Muscle layer of colon (tissue), 2 donors: ENCODE measurements around the gene LTA.

Source experiments
- H3K27ac ChIP-seq: one replicate; pipeline ENCODE4 v1.7.0; 2013; ENCODE audit warnings: low read depth, mild to moderate bottlenecking, low read length, moderate library complexity
- H3K27me3 ChIP-seq, 2 donors: one replicate each; pipeline ENCODE4 v1.7.0; 2013; ENCODE audit warnings: low read length in 2 of 2, mild to moderate bottlenecking in 2 of 2; ENCODE audit not compliant: insufficient read depth in 2 of 2, control insufficient read depth in 1 of 2
- H3K36me3 ChIP-seq: one replicate; pipeline ENCODE4 v1.7.0; 2013; ENCODE audit warnings: mild to moderate bottlenecking, low read length; ENCODE audit not compliant: insufficient read depth
- H3K4me1 ChIP-seq: one replicate; pipeline ENCODE4 v1.7.0; 2013; ENCODE audit warnings: mild to moderate bottlenecking, low read length; ENCODE audit not compliant: insufficient read depth
- H3K4me3 ChIP-seq, 2 donors: one replicate each; pipeline ENCODE4 v1.7.0; 2013; ENCODE audit warnings: low read length in 2 of 2, low read depth in 1 of 2, mild to moderate bottlenecking in 1 of 2, moderate library complexity in 1 of 2
- H3K9ac ChIP-seq: one replicate; pipeline ENCODE4 v1.7.0; 2013; ENCODE audit warnings: low read length
- H3K9me3 ChIP-seq: one replicate; pipeline ENCODE4 v1.7.0; 2013; ENCODE audit warnings: mild to moderate bottlenecking, low read length
- donor health status: abdominal sarcoma.
- donor health status: Adenocarcinoma of cecum.

LTA gene

DNA sequence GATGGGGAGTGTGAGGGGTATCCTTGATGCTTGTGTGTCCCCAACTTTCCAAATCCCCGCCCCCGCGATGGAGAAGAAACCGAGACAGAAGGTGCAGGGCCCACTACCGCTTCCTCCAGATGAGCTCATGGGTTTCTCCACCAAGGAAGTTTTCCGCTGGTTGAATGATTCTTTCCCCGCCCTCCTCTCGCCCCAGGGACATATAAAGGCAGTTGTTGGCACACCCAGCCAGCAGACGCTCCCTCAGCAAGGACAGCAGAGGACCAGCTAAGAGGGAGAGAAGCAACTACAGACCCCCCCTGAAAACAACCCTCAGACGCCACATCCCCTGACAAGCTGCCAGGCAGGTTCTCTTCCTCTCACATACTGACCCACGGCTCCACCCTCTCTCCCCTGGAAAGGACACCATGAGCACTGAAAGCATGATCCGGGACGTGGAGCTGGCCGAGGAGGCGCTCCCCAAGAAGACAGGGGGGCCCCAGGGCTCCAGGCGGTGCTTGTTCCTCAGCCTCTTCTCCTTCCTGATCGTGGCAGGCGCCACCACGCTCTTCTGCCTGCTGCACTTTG is 3.3 kb downstream of the LTA start, which contains the start of gene TNF:
TSS of gene TNF (plus strand) at position 231 of the 567 bp plus-strand sequence. CDS start at position 408, 177 bp downstream.
- H3K9me3 ChIP-seq, result no peaks in the 10 kb centered on the region
- H3K9ac ChIP-seq, result peak within 1 kb of the TSS; percentile 28
- H3K27me3 ChIP-seq, result no peaks in the 10 kb centered on the region
- no peaks in the 10 kb centered on the region for H3K36me3 ChIP-seq
- H3K4me1 ChIP-seq, result peaks cover 8% of the 10 kb centered on the region
- H3K4me3 ChIP-seq, result peak within 1 kb of the TSS in 1 of 2 donors; percentile 47
- peak within 1 kb of the TSS; percentile 47 for H3K27ac ChIP-seq

DNA sequence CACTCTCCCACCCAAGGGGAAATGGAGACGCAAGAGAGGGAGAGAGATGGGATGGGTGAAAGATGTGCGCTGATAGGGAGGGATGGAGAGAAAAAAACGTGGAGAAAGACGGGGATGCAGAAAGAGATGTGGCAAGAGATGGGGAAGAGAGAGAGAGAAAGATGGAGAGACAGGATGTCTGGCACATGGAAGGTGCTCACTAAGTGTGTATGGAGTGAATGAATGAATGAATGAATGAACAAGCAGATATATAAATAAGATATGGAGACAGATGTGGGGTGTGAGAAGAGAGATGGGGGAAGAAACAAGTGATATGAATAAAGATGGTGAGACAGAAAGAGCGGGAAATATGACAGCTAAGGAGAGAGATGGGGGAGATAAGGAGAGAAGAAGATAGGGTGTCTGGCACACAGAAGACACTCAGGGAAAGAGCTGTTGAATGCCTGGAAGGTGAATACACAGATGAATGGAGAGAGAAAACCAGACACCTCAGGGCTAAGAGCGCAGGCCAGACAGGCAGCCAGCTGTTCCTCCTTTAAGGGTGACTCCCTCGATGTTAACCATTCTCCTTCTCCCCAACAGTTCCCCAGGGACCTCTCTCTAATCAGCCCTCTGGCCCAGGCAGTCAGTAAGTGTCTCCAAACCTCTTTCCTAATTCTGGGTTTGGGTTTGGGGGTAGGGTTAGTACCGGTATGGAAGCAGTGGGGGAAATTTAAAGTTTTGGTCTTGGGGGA is 4.0 kb downstream of the LTA start:
- H3K4me3 ChIP-seq, result peak overlapping the region in 1 of 2 donors; percentile 47
- H3K27ac ChIP-seq, result peak overlapping the region; percentile 47
- no peaks in the 10 kb centered on the region for H3K9me3 ChIP-seq
- H3K9ac ChIP-seq, result peak overlapping the region; percentile 28
- H3K4me1 ChIP-seq, result peaks cover 11% of the 10 kb centered on the region
- no peaks in the 10 kb centered on the region for H3K36me3 ChIP-seq
- no peaks in the 10 kb centered on the region for H3K27me3 ChIP-seq

DNA sequence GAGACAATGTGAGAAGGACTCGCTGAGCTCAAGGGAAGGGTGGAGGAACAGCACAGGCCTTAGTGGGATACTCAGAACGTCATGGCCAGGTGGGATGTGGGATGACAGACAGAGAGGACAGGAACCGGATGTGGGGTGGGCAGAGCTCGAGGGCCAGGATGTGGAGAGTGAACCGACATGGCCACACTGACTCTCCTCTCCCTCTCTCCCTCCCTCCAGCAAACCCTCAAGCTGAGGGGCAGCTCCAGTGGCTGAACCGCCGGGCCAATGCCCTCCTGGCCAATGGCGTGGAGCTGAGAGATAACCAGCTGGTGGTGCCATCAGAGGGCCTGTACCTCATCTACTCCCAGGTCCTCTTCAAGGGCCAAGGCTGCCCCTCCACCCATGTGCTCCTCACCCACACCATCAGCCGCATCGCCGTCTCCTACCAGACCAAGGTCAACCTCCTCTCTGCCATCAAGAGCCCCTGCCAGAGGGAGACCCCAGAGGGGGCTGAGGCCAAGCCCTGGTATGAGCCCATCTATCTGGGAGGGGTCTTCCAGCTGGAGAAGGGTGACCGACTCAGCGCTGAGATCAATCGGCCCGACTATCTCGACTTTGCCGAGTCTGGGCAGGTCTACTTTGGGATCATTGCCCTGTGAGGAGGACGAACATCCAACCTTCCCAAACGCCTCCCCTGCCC is 4.9 kb downstream of the LTA start:
- Histone ChIP-seq H3K9ac (no peak overlapping the region), H3K4me1 (peaks cover 16% of the 10 kb centered on the region), H3K27me3 (no peaks in the 10 kb centered on the region), H3K9me3 (no peaks in the 10 kb centered on the region), H3K27ac (no peak overlapping the region), H3K4me3 (no peak overlapping the region), H3K36me3 (no peaks in the 10 kb centered on the region)

DNA sequence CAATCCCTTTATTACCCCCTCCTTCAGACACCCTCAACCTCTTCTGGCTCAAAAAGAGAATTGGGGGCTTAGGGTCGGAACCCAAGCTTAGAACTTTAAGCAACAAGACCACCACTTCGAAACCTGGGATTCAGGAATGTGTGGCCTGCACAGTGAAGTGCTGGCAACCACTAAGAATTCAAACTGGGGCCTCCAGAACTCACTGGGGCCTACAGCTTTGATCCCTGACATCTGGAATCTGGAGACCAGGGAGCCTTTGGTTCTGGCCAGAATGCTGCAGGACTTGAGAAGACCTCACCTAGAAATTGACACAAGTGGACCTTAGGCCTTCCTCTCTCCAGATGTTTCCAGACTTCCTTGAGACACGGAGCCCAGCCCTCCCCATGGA is 5.5 kb downstream of the LTA start:
- Histone ChIP-seq H3K27ac (no peak overlapping the region), H3K9me3 (no peaks in the 10 kb centered on the region), H3K27me3 (no peaks in the 10 kb centered on the region), H3K4me3 (no peak overlapping the region), H3K4me1 (peaks cover 17% of the 10 kb centered on the region), H3K36me3 (no peaks in the 10 kb centered on the region), H3K9ac (no peak overlapping the region)

DNA sequence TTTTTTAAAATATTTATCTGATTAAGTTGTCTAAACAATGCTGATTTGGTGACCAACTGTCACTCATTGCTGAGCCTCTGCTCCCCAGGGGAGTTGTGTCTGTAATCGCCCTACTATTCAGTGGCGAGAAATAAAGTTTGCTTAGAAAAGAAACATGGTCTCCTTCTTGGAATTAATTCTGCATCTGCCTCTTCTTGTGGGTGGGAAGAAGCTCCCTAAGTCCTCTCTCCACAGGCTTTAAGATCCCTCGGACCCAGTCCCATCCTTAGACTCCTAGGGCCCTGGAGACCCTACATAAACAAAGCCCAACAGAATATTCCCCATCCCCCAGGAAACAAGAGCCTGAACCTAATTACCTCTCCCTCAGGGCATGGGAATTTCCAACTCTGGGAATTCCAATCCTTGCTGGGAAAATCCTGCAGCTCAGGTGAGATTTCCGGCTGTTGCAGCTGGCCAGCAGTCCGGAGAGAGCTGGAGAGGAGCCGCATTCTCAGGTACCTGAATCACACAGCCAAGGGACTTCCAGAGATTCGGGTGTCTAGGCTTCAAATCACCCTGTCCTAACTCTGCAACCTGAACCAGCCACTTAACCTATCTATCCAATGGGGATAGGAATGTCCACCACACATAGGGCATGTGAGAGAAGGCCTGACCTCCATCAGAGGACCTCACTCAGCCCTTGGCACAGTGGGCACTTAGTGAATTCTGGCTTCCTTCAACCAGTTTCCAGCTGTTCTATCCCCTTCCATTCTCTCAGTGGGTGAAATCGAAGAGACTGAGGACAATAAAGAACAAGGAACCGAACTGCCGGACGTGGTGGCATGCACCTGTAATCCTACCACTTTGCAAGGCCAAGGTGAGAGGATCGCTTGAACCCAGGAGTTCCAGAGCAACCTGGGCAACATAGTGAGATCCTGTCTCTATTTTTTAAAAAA is 6.4 kb downstream of the LTA start:
- H3K27ac ChIP-seq, result no peak overlapping the region
- H3K9me3 ChIP-seq, result no peaks in the 10 kb centered on the region
- no peaks in the 10 kb centered on the region for H3K36me3 ChIP-seq
- no peaks in the 10 kb centered on the region for H3K27me3 ChIP-seq
- H3K4me3 ChIP-seq, result no peak overlapping the region
- peaks cover 17% of the 10 kb centered on the region for H3K4me1 ChIP-seq
- no peak overlapping the region for H3K9ac ChIP-seq

DNA sequence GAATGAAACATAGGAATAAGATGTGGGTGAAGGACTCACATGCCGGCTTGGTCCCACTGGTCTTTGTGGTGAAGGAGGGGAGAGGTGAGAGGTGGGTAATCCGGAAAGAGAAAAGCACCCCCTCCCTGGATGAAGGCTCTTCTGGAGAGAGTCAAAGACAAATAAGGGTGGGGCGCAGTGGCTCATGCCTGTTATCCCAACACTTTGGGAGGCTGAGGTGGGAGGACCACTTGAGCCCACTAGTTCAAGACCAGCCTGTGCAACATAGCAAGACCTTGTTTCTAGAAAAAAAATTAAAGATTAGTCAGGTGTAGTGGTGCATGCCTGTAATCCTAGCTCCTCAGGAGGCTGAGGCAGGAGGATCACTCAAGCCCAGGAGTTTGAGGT is 7.0 kb downstream of the LTA start:
- Histone ChIP-seq H3K36me3 (no peaks in the 10 kb centered on the region), H3K4me3 (no peak overlapping the region), H3K27me3 (no peaks in the 10 kb centered on the region), H3K4me1 (peaks cover 17% of the 10 kb centered on the region), H3K9me3 (no peaks in the 10 kb centered on the region), H3K27ac (no peak overlapping the region), H3K9ac (no peak overlapping the region)

DNA sequence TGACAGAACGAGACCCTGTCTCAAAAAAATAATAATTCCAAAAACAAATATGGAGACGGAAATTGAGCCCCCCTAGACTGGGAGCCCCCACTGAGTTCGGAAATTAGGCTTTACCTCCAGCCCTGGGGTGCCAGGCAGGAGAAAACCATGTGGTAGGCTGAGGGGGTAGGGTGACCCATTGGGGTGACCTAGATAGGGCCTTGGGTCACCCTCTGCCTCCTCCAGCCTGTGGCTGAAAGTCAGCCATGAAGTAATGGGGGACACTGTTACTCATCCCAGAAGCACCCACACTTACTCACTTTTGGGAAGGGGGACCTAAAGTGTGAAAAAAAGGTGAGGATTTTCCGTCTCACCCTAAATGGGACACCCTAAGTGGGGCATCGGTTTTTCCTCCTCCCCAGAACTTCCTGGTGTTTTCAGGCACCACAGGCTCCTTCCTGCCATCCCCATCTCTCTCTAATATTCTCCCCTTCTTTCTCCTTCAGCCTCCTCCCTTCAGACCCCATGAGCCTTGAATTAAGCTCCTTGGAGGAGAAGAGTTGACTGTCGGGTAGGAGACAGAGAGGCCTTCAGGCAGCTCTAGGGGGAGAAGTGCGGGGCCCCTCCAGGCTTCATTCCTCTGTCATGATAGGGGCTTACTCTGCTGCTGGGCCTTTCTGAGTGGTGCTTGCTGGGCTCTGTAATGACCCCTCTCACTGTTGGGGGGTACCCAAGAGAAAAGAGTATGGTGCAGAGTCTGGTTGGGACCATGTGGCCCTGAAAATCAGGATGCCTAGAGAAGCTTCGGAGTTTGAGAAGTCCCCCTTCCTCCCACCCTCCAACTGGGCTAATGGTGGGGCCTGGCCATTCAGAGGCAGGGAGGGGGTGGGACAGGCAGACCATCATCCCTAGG is 7.7 kb downstream of the LTA start:
- Histone ChIP-seq H3K36me3 (no peaks in the 10 kb centered on the region), H3K4me3 (peak overlapping the region in 1 of 2 donors; percentile 91), H3K4me1 (peaks cover 16% of the 10 kb centered on the region), H3K27me3 (no peaks in the 10 kb centered on the region), H3K9ac (peak overlapping the region; percentile 87), H3K9me3 (no peaks in the 10 kb centered on the region), H3K27ac (no peak overlapping the region)

DNA sequence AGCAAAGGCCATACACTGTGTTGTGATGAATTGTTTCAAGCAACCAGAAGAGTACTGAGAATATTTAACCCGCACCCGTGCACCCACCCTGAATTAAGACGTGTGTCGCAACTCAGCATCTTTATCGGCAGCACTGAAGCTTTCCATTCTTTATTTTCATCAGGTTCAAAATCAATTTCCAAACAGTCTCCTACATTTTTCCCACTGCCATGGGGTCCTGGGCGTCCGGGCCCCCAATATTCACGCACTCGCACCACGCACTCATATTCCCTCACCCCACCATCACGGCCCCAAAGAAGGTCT is 8.3 kb downstream of the LTA start:
- Histone ChIP-seq H3K36me3 (no peaks in the 10 kb centered on the region), H3K4me1 (peaks cover 11% of the 10 kb centered on the region), H3K9me3 (no peaks in the 10 kb centered on the region), H3K27me3 (no peaks in the 10 kb centered on the region), H3K27ac (no peak overlapping the region), H3K4me3 (peak overlapping the region; percentile 91 to 97), H3K9ac (peak overlapping the region; percentile 87)

DNA sequence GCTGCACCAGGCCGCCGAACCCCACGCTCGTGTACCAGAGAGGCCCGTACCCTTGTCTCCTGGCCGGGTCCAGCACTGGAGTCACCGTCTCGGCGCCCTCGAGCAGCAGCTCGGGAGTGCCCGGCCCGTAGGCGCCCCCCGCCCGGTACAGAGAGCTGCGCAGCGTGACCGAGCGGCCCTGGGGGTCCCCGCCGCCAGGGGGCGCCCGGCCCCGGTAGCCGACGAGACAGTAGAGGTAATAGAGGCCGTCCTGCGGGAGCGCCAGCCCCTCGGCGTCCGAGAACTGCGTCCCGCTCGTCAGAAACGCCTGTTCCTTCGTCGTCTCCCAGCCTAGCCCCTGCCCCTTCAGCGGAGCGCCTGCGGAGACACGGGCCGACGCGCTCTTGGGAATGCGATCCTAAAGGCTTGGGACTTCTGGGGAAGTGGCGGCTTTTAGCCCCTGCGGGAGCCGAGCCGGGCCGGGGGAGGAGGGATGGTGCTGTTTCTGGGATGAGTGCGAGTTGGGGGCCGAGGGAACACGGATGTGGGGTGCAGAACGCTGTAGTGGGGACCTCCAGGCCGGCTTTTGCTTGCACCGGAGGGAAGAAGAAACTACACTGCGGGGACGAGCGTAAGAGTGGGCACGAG is 8.8 kb downstream of the LTA start:
- H3K27ac ChIP-seq, result peak overlapping the region; percentile 87

More for the DNA sequence above, 8.8 kb downstream of the LTA start:
- Histone ChIP-seq H3K9me3 (no peaks in the 10 kb centered on the region), H3K9ac (peak overlapping the region; percentile 87), H3K4me1 (peaks cover 11% of the 10 kb centered on the region), H3K4me3 (peak overlapping the region; percentile 91 to 97), H3K27me3 (no peaks in the 10 kb centered on the region), H3K36me3 (no peaks in the 10 kb centered on the region)
